Stimulated activated CD4-positive, alpha-beta T cell treated with anti-CD3 and anti-CD28 coated beads, TNF-alpha, amount 100 ng/mL, for 1 hour (primary cell): ENCODE results near the gene MYL10.

ENCODE experiments used
- DNase-seq, 3 donors: peaks; one replicate each; pipeline ENCODE4 v3.0.0-alpha.2; 2020; ENCODE audit warnings: low read depth in 3 of 3, low spot score in 1 of 3

The MYL10 gene

DNA sequence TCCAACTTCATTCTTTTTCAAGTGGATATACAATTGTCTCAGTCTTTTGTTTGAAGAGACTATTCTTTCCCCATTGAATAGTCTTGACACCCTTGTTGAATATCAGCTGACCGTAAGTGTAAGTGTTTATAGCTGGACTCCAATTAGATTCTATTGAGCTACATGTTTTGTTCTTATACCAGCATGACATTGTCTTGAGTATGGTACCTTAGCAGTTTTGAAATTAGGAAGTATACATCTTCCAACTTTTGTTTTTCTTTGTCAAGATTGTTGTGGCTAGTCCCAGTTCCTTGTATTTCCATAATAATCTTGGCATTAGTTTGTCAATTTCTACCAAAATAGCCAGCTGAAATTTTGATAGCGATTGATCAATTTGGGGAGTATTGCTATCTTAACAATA is 56.9 kb downstream of the MYL10 start:
- DNase-seq = no peak

DNA sequence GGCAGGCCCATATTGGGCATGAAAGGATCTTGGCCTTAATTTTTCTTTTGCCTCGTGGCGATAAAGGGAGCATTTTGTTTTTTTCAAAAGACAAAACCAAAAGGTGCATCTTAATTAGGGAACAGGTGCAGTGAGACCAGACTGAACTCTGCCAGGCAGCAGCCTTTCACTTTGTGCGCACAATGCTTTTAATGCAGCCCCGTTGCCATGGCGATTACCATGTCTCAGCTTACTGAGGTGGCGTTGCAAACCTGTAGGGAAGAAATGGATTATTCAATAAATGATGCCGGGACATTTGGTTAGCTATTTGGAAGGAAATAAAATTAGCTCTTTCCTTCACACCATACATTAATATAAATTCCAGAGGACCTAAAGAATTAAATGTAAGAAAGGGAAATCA is 61.9 kb downstream of the MYL10 start:
- no peak for DNase-seq

DNA sequence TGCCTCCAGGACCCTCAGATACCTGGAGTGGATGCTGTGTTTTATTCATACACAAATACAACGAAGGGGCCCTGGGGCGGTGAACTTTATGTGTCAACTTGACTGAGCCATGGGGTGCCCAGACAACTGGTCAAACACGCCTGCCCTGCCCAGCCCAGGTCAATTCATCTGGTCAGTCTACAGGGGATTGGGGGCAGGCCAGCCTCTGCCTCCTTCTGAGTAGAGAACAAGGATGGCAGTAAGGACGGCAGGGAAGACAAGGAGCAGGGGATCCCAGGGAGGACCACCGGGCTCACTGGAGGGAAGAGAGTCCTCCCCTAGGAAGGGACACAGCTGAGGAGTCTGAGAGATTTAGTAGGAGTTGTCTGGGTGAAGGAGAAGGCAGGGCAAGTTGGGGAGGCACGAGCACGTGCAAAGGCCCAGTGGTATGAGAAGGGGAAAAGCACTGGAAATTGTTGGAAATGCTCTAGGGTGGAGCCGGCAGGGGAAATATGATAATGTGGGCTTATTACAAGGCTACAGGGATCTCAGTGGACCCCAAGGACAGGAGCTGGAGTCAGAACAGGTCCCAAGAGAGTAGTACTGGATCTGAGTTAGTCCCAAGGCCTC is 63.4 kb downstream of the MYL10 start:
- DNase-seq = no peak

DNA sequence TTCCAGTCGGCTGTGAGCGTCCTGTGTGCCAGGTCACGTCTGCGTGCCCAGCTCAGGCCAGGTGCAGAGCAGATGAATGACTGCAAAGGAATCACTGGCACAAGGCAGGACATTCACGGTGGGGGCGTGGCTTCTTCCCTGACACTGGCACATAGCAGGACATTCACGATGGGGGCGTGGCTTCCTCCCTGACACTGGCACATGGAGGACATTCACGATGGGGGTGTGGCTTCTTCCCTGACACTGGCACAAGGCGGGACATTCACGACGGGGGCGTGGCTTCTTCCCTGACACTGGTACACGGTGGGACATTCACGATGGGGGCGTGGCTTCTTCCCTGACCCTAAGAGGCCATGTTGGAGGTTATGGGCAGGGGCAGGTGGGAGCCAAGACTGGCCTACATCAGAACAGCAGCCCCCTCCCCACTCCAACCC is 64.3 kb downstream of the MYL10 start:
- DNase-seq = no peak

DNA sequence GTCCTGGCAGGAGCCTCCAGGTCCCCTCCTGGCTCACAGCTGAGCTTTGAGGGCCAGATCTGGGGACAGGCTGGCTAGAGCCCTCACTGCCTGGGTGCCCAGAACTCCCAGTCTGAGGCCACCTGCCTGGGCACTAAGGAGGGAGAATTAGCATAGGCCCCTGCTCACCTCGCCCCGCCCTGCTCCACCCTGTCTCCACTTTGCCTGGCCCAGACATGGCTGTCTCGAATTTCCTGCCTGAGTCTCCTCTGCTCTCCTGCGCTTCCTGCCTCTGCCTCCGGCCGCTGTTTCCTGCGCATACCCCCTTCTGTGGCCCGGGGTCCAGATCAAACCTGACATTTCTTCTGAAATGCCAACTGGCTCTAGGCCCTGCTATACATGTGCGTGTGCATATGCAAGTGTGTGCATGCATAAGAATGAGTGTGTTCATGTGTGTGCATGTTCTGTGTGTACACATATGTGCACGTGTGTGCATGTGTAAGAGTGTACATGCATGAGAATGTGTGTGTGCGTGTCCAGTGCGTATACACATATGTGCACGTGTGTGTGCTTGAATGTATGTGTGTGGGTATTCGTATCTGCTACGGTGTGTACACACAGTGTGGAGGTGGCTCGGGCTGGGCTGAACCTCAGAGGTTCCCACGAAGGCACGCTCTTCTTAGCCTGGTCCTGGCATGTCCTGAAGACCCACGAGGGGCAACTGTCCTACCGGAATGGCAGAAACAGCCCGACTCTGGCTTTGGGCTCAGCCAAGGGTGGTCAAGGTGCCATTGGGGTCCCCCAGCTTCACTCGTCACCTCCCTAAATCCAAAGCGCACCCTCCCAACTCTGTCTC is 64.9 kb downstream of the MYL10 start:
- DNase-seq = no peak
